Large intestine (tissue), 3 donors: ENCODE data around the gene TSPAN33. TPM values are rescaled to one million over a fixed set of nuclear protein-coding genes. Genes with fewer than 3 reads are reported as not detected.

Experiments
- DNase-seq, 2 donors: peaks; one replicate each; pipeline versions ENCODE4 v3.0.0 to v3.0.0-alpha.2; 2013
- H3K27ac ChIP-seq: one replicate; pipeline ENCODE4 v1.5.1; 2013; ENCODE audit warnings: low read length
- H3K27me3 ChIP-seq: 2 replicates; pipeline ENCODE4 v1.6.1; 2013; ENCODE audit warnings: low read length; ENCODE audit not compliant: control insufficient read depth, insufficient read depth
- H3K36me3 ChIP-seq: 2 replicates; pipeline ENCODE4 v1.6.1; 2013; ENCODE audit warnings: low read length; ENCODE audit not compliant: control insufficient read depth, insufficient read depth
- H3K4me1 ChIP-seq: one replicate; pipeline ENCODE4 v1.6.1; 2013; ENCODE audit warnings: low read length; ENCODE audit not compliant: control insufficient read depth, insufficient read depth
- H3K4me3 ChIP-seq: one replicate; pipeline ENCODE4 v1.5.1; 2013; ENCODE audit warnings: low read length
- H3K9me3 ChIP-seq: one replicate; pipeline ENCODE4 v1.6.1; 2013; ENCODE audit warnings: mild to moderate bottlenecking, low read depth, low read length, moderate library complexity; ENCODE audit not compliant: control insufficient read depth
- WGBS: methylation state at CpG from one replicate; pipeline ENCODE4 v1.1.5; 2013; ENCODE audit warnings: low lambda C conversion rate; ENCODE audit not compliant: insufficient coverage; 5-methylcytosine and 5-hydroxymethylcytosine counted together
- polyA plus RNA-seq: library from polyadenylated mRNA; unstranded; fragments of 120-200 nt; gene quantifications from one replicate; pipeline ENCODE4 v1.2.1, GENCODE V29; 2013

The TSPAN33 gene
- polyA plus RNA-seq, 1 donor = 9.6 TPM

DNA sequence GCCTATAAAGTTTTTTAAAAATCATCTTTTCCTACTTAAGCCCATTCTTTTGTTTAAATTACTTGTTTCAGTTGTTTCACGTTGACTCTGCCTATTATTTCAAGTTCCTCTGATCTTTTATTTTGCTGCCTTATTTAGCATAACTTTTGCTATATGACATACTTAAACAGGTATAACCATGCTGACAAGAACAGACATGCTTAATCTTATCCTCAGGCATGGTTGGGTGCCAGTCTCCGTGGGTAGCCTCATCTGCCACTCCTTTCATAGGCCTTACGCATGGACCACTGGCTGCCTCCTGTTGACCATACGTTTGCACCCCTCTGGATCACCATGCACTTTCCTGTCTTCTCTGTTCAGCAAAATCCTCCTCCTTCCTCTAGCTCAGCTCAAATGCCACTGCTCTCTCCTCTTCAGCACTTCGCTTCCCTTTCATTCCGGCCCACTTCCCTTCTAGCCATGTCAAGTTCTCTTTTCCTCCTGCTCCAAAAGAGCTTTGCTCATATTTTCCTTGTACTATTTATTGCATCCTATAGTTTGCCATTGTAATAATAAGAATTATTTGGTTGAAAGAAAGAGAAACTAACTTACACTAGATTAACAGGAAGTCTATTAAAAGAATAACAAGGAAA is 10.0 kb upstream of the TSPAN33 start:
- Histone ChIP-seq H3K9me3 (no peaks in the 10 kb centered on the region), H3K36me3 (no peaks in the 10 kb centered on the region), H3K27ac (no peak overlapping the region), H3K27me3 (no peaks in the 10 kb centered on the region), H3K4me1 (no peaks in the 10 kb centered on the region), H3K4me3 (no peak overlapping the region)
- no peak for DNase-seq
- WGBS = 100% methylated on average over 2 of the region's 6 CpGs

DNA sequence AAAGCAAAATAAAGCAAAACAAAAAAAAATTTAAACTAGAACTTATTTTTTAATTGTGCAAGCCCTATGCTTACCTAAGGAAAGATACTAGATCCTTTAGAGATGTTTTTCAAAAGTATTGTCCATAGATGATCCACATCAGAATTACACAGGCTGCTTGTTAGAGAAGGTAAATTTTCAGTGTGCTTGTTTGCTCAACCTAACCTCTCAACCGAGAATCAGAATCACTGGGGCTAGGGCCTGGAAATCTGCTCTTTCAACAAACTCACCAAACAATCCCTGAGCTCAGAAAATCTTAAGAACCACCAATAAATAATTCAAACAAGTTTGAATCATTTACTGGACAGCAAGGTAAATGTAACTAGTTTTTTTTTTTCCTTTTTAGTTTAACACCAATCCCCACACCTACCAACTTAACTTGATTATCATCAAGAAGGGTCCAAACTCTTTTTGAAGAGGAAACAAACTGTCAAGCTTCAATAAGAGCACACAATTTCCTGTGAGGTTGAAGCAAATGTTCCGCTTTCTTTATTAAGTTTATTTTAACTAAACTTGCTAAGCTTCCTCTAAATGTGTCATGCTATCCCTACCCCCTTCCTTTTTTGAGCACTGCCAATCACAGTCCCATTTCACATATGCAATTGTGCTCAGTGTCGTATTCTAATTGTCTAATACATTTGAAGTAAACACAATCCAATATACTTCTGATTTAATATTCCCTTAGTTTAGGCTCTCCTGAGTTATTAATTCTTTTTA is 7.4 kb upstream of the TSPAN33 start:
- DNase-seq = no peak
- no peaks in the 10 kb centered on the region for H3K9me3 ChIP-seq
- no peak overlapping the region for H3K27ac ChIP-seq
- no peaks in the 10 kb centered on the region for H3K36me3 ChIP-seq
- no peaks in the 10 kb centered on the region for H3K4me1 ChIP-seq
- no peaks in the 10 kb centered on the region for H3K27me3 ChIP-seq
- WGBS = 70% methylated on average over 2 of the region's 3 CpGs
- H3K4me3 ChIP-seq = no peak overlapping the region

DNA sequence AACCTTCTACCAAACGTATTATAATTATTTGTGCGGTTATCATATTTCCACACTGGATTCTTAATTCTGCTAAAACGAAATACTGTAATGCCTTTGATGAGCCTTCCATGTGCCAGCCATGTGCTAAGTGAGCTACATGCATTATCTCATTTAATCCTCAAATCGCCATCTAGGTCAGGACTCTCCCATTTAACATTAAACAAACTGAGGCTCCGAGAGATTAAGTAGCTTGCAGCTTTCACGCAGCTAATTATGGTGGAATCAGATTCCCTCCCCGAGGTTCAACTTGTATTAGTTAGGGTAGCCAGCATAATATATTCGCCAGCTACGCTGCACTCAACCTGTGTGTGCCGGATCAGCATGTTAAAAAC is 798 bp upstream of the TSPAN33 start:
- no peaks in the 10 kb centered on the region for H3K36me3 ChIP-seq
- H3K4me3 ChIP-seq = no peak overlapping the region
- WGBS = 67% methylated on average over 4 of the region's 10 CpGs
- no peaks in the 10 kb centered on the region for H3K9me3 ChIP-seq
- no peak overlapping the region for H3K27ac ChIP-seq
- peaks cover 19% of the 10 kb centered on the region for H3K27me3 ChIP-seq
- DNase-seq = no peak
- H3K4me1 ChIP-seq = peaks cover 5% of the 10 kb centered on the region

DNA sequence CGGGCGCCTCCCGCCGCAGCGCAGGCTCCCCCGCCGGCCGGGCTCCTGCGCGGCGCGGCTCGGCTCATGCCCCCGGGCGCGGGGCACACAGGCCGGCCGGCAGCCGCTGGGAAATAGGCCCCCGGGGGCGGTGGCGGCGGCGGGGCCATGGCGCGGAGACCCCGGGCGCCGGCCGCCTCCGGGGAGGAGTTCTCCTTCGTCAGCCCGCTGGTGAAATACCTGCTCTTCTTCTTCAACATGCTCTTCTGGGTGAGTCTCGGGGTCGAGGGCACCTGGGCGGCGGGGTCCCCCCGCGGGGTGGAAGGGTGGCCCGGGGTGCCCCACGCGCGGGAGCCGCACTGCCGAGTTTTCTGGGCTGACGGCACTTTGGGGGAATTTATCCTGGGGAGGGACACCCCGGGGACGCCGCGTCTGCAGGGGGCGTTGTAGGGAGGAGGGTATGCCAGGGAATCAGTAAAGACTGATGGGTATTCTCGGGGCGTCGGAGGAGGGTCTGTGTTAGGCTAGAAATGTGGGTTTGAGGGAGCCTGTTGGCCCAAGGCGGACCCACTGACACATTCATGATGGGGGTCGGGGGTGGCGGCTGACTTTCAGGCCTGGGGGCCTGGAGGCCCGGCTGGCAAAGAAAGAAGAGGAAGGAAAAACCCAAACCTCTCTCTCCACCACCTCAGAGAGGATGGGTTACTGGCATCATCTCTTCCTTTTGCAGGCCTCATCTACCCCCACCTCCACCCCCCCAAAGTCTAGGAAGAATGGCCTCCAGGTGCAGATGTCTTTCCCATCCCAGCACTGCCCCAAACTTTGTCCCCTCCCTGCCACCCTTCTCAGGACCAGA is 544 bp downstream of the TSPAN33 start:
- no peak for DNase-seq
- no CpG with 5 or more reads among the region's 58 CpGs for WGBS
- no peaks in the 10 kb centered on the region for H3K36me3 ChIP-seq
- H3K9me3 ChIP-seq = no peaks in the 10 kb centered on the region
- H3K27me3 ChIP-seq = peaks cover 19% of the 10 kb centered on the region
- peak overlapping the region; percentile 50 for H3K4me3 ChIP-seq
- no peak overlapping the region for H3K27ac ChIP-seq
- peaks cover 9% of the 10 kb centered on the region for H3K4me1 ChIP-seq

DNA sequence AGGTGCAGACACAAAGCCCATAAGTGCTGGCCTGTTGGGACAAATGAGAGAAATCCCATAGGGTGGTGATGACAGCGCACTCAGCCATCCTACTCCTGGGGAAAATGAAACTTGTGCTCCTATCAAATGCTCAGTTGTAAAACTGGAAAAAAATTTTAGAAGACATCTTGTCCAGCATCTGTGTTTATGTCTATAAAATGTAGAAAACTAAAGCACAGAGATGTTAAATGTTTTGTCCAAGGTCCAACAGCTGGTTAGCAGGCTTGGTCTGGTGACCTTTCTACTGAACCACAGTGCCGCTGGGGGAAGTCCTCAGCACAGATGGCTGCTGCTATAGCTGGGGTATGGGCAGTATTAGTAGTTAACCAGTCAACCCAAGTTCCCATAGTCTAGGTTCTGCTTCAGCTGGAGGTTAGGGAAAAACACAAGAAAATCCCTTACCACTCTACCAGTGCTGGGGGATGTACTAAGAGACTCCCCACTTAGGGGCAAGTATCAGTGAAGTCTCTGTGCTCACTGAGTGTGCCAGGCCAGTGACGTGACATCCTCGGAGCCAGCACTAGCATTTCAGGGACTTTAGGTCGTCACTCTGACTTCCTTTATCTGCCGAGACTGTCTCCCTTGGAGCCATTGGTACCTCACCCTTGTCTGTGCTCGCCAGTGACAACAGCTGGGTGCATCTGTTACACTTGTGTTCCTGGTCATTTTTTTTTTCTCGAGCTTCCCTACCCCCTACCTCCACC is 1.9 kb downstream of the TSPAN33 start:
- Histone ChIP-seq H3K27me3 (peaks cover 19% of the 10 kb centered on the region), H3K4me3 (no peak overlapping the region), H3K27ac (no peak overlapping the region), H3K9me3 (no peaks in the 10 kb centered on the region), H3K36me3 (no peaks in the 10 kb centered on the region), H3K4me1 (peaks cover 15% of the 10 kb centered on the region)
- WGBS = no CpG with 5 or more reads among the region's 8 CpGs
- DNase-seq = no peak

DNA sequence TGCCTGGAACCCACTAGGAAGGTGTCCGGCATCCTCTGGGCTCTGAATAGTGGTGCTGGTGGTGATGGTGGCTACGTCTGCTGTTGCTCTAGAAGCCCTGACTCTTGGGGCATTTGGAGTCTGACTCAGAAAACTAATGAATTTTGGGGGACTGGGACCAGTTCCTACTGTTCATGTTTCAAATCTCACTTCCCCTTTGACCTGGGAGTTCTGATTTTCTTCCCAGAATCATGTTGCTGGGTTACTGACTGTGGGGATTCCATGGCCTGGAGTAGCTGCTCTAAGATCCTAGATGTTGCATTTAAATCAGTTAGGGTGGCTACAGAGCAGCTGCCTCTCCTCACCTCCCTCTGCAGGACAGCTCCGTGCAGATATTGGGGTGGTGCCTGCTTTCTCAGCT is 3.2 kb downstream of the TSPAN33 start:
- Histone ChIP-seq H3K9me3 (no peaks in the 10 kb centered on the region), H3K27me3 (peaks cover 17% of the 10 kb centered on the region), H3K4me3 (no peak overlapping the region), H3K4me1 (peaks cover 15% of the 10 kb centered on the region), H3K27ac (no peak overlapping the region), H3K36me3 (no peaks in the 10 kb centered on the region)
- DNase-seq = no peak
- WGBS = no CpG with 5 or more reads among the region's 3 CpGs

DNA sequence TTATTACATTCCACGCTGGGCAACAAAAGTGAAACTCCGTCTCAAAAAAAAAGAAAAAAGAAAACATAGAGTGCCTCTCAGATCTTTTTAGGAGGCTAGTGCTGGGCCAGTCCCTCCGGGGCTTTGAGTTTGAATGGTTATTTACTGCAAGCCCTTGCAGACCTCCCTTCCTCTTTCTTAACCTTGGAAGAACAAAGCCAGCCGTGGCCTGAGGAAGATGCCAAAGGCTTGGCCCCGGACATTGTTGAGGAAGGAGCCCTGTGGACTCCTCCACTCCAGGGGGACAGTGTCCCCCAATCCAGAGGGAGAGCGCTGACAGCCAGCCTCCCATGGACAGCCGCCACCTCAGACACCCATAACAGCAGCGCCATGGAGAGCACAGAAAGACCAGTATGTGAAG is 5.0 kb downstream of the TSPAN33 start:
- Histone ChIP-seq H3K27ac (no peak overlapping the region), H3K9me3 (no peaks in the 10 kb centered on the region), H3K27me3 (peaks cover 3% of the 10 kb centered on the region), H3K4me3 (no peak overlapping the region), H3K36me3 (no peaks in the 10 kb centered on the region), H3K4me1 (peaks cover 15% of the 10 kb centered on the region)
- WGBS = no CpG with 5 or more reads among the region's 8 CpGs
- no peak for DNase-seq

DNA sequence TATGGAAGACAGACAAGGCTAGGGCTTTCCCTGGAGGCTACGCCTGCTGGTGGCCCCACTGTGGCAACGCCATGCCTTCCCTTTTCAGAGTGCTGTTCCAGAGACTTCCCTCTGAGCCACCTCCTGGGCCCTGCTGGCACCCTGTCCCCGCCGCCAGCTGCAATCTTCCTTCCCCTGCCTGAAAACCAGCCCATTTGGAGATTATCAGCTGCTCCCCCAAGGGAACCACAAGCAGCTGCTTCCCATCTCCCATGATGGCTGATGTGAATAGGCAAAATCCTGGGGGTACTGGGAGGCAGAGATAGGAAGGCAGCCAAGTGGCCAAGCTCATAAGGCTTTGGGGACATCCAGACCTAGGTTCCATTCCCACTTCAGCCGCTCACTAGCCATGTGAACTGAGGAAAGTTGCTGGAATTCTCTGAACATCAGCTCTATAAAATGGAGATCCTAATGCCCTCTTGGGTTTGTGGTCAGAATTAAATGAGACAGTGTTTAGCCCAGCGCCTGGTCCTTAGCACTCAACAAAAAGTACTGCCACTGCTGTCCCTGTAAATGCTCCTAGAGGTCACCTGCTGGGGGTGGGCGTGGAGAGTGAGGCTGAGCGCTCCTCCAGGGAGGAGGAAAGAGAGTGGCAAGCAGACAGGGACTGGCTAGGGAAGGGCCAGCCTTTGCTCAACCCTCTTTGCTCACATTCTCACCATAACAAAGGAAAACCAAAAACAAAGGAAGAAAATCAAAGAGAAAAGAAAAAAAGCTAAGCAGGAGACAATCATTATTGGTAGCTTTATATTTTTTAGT is 5.9 kb downstream of the TSPAN33 start:
- peaks cover 12% of the 10 kb centered on the region for H3K4me1 ChIP-seq
- no peak overlapping the region for H3K27ac ChIP-seq
- H3K27me3 ChIP-seq = peaks cover 3% of the 10 kb centered on the region
- DNase-seq = no peak
- H3K36me3 ChIP-seq = no peaks in the 10 kb centered on the region
- no peak overlapping the region for H3K4me3 ChIP-seq
- no peaks in the 10 kb centered on the region for H3K9me3 ChIP-seq
- 80% methylated on average over 2 of the region's 8 CpGs for WGBS

DNA sequence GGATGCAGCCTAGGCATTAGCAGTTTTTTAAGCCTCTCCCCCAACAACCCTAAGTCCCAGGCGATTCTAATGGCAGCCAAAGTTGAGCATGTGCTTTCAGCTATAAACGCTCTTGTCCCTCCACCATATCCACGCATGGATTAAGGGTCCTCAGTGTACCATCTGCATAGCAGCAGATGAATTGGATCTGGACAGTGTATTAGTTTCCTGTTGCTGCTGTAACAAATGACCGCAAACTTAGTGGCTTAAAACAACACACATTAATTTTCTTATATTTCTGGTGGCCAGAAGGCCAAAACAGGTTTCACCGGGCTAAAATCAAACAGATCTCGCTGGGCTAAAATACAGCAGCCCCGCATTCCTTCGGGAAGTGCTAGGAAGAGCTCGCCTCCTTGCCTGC is 13.1 kb downstream of the TSPAN33 start:
- Histone ChIP-seq H3K27me3 (no peaks in the 10 kb centered on the region), H3K9me3 (no peaks in the 10 kb centered on the region), H3K4me3 (no peak overlapping the region), H3K27ac (no peak overlapping the region), H3K36me3 (no peaks in the 10 kb centered on the region), H3K4me1 (no peaks in the 10 kb centered on the region)
- DNase-seq = no peak
- no CpG with 5 or more reads among the region's 9 CpGs for WGBS
